ENCODE measurements around the gene HPCAL1.

Gene HPCAL1

DNA sequence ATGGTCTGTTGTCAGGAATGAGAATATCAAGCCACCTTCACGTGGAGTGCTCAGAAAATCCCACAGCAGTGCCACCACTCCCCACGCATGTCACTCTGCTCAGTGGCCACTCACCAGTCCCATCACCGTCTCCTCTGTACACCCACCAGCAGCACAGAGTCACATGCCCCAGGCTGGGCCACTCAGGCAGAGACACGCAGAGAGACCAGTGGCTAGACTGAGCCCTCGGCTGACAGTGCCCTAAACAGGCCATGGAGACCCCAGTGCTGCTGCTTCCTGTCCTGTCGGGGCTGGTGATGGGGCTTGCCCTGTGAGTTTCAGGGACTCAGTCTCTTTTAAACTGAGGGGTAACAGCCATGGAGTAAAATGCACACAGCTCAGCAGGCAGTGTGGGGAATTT lies 119.5 kb downstream of the HPCAL1 start:
- TF ChIP-seq, protein P1, sequence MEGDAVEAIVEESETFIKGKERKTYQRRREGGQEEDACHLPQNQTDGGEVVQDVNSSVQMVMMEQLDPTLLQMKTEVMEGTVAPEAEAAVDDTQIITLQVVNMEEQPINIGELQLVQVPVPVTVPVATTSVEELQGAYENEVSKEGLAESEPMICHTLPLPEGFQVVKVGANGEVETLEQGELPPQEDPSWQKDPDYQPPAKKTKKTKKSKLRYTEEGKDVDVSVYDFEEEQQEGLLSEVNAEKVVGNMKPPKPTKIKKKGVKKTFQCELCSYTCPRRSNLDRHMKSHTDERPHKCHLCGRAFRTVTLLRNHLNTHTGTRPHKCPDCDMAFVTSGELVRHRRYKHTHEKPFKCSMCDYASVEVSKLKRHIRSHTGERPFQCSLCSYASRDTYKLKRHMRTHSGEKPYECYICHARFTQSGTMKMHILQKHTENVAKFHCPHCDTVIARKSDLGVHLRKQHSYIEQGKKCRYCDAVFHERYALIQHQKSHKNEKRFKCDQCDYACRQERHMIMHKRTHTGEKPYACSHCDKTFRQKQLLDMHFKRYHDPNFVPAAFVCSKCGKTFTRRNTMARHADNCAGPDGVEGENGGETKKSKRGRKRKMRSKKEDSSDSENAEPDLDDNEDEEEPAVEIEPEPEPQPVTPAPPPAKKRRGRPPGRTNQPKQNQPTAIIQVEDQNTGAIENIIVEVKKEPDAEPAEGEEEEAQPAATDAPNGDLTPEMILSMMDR (conservative IDR thresholded peaks at IDR 0.05; ENCODE audit: low read length): no peak
- TF ChIP-seq EZH2phosphoT487 (IDR thresholded peaks at IDR 0.05; ENCODE audit: borderline replicate concordance): no peak
- Histone ChIP-seq H3K79me2 (ENCODE audit: insufficient read depth, low read length) (no peaks in the 10 kb centered on the region), H4K20me1 (ENCODE audit: insufficient read depth, low read length, poor library complexity, severe bottlenecking) (no peaks in the 10 kb centered on the region), H2AFZ (ENCODE audit: low read length) (no peak overlapping the region), H3K36me3 (ENCODE audit: insufficient read depth, low read length) (peaks cover 63% of the 10 kb centered on the region; the same call in 1 of the 2 replicates), H3K9me2 (replicated peaks; ENCODE audit: low read depth, low read length) (no peaks in the 10 kb centered on the region), H3K9me3 (ENCODE audit: insufficient read depth, low read depth, low read length) (no peaks in the 10 kb centered on the region), H3K4me3 (ENCODE audit: low read length, poor library complexity, severe bottlenecking) (no peak overlapping the region), H3K9ac (ENCODE audit: low read depth, low read length, poor library complexity, severe bottlenecking) (no peak overlapping the region), H3K4me2 (ENCODE audit: low read depth, low read length, poor library complexity, severe bottlenecking) (no peak overlapping the region), H3K27me3 (ENCODE audit: insufficient read depth, low read length, poor library complexity, severe bottlenecking) (no peaks in the 10 kb centered on the region), H3F3A (ENCODE audit: low read depth) (no peaks in the 10 kb centered on the region), H3K4me1 (ENCODE audit: insufficient read depth, low read length, poor library complexity, severe bottlenecking) (no peaks in the 10 kb centered on the region)

DNA sequence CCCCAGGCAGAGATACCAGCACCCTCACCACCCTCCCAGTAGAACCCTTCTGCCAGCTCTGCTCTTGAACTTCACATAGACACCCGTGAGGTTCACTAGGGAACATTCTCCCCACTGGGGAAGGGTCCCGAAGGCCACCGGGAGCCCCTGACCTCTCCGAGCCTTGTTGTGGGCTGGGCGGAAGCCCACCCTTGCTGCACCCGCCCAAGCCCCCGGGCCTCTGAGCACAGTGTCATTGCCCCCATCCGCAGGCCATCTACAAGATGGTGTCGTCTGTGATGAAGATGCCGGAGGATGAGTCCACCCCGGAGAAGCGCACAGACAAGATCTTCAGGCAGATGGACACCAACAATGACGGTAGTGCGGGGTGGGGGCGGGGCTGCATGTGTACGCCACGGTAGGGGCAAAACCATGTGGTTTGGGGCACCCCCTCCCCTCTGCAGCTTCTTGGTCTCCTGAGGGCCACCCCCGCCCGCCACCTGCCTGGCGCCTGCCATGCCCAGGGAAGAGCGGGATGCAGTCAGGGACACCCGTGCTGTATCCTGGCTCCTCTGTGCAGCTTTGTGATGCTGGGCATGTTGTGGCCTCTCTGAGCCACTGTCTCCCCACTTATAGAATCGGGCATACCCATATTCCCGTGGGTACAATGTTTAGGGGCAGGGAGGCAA lies 120.2 kb downstream of the HPCAL1 start:
- Histone ChIP-seq H2AFZ (ENCODE audit: low read length) (no peak overlapping the region), H3K4me2 (ENCODE audit: low read depth, low read length, poor library complexity, severe bottlenecking) (no peak overlapping the region), H4K20me1 (ENCODE audit: insufficient read depth, low read length, poor library complexity, severe bottlenecking) (no peaks in the 10 kb centered on the region), H3K9me3 (ENCODE audit: insufficient read depth, low read depth, low read length) (no peaks in the 10 kb centered on the region), H3K9ac (ENCODE audit: low read depth, low read length, poor library complexity, severe bottlenecking) (no peak overlapping the region), H3F3A (ENCODE audit: low read depth) (no peaks in the 10 kb centered on the region), H3K9me2 (replicated peaks; ENCODE audit: low read depth, low read length) (no peaks in the 10 kb centered on the region), H3K27me3 (ENCODE audit: insufficient read depth, low read length, poor library complexity, severe bottlenecking) (no peaks in the 10 kb centered on the region), H3K36me3 (ENCODE audit: insufficient read depth, low read length) (peaks cover 63% of the 10 kb centered on the region; the same call in 1 of the 2 replicates), H3K79me2 (ENCODE audit: insufficient read depth, low read length) (no peaks in the 10 kb centered on the region), H3K4me3 (ENCODE audit: low read length, poor library complexity, severe bottlenecking) (no peak overlapping the region), H3K4me1 (ENCODE audit: insufficient read depth, low read length, poor library complexity, severe bottlenecking) (no peaks in the 10 kb centered on the region)
- no peak for TF ChIP-seq EZH2phosphoT487 (IDR thresholded peaks at IDR 0.05; ENCODE audit: borderline replicate concordance)
- TF ChIP-seq, protein P1 (conservative IDR thresholded peaks at IDR 0.05; ENCODE audit: low read length): no peak

- Histone ChIP-seq H3K9ac (ENCODE audit: low read depth, low read length, poor library complexity, severe bottlenecking) (no peak overlapping the region), H3K9me2 (replicated peaks; ENCODE audit: low read depth, low read length) (no peaks in the 10 kb centered on the region), H3K27me3 (ENCODE audit: insufficient read depth, low read length, poor library complexity, severe bottlenecking) (no peaks in the 10 kb centered on the region), H3K9me3 (ENCODE audit: insufficient read depth, low read depth, low read length) (no peaks in the 10 kb centered on the region), H3K36me3 (ENCODE audit: insufficient read depth, low read length) (peaks cover 63% of the 10 kb centered on the region; the same call in 1 of the 2 replicates), H3K4me1 (ENCODE audit: insufficient read depth, low read length, poor library complexity, severe bottlenecking) (no peaks in the 10 kb centered on the region), H2AFZ (ENCODE audit: low read length) (no peak overlapping the region), H3K4me3 (ENCODE audit: low read length, poor library complexity, severe bottlenecking) (no peak overlapping the region), H3K79me2 (ENCODE audit: insufficient read depth, low read length) (no peaks in the 10 kb centered on the region), H3F3A (ENCODE audit: low read depth) (no peaks in the 10 kb centered on the region), H4K20me1 (ENCODE audit: insufficient read depth, low read length, poor library complexity, severe bottlenecking) (no peaks in the 10 kb centered on the region), H3K4me2 (ENCODE audit: low read depth, low read length, poor library complexity, severe bottlenecking) (no peak overlapping the region)
- no peak for TF ChIP-seq EZH2phosphoT487 (IDR thresholded peaks at IDR 0.05; ENCODE audit: borderline replicate concordance)
- TF ChIP-seq, protein P1 (conservative IDR thresholded peaks at IDR 0.05; ENCODE audit: low read length): no peak
Measured at GRCh38 chr2:10423400-10423774, 120.7 kb downstream of the HPCAL1 start.

Data from Loucy (cell line).